Spinal cord (tissue), 10 donors: Measurements from ENCODE around the gene MDFIC. TPM values are rescaled to one million over a fixed set of nuclear protein-coding genes. Genes with fewer than 3 reads are reported as not detected.
A peak's percentile ranks its signal among the peaks of the same experiment; 100 is the strongest.

ENCODE experiments used
- DNase-seq, 6 donors: peaks; one replicate each; pipeline versions ENCODE4 v3.0.0 to v3.0.0-alpha.2; 2013 to 2015; ENCODE audit warnings: low spot score in 6 of 6, low read depth in 4 of 6
- H3K27ac ChIP-seq: one replicate; pipeline ENCODE4 v1.5.1; 2013; ENCODE audit warnings: low read depth, low read length, control low read depth
- H3K27me3 ChIP-seq: one replicate; pipeline ENCODE4 v1.6.1; 2013; ENCODE audit warnings: low read length; ENCODE audit not compliant: control insufficient read depth, insufficient read depth
- H3K36me3 ChIP-seq: one replicate; pipeline ENCODE4 v1.6.1; 2013; ENCODE audit warnings: low read length; ENCODE audit not compliant: control insufficient read depth, insufficient read depth
- H3K4me1 ChIP-seq: one replicate; pipeline ENCODE4 v1.6.1; 2013; ENCODE audit warnings: low read length; ENCODE audit not compliant: control insufficient read depth, insufficient read depth
- H3K4me3 ChIP-seq: one replicate; pipeline ENCODE4 v1.5.1; 2013; ENCODE audit warnings: low read depth, low read length, control low read depth
- H3K9me3 ChIP-seq: one replicate; pipeline ENCODE4 v1.6.1; 2013; ENCODE audit warnings: low read length; ENCODE audit not compliant: control insufficient read depth, insufficient read depth
- WGBS: methylation state at CpG from one replicate; pipeline ENCODE4 v1.1.5; 2013; ENCODE audit warnings: missing lambda C conversion rate; ENCODE audit not compliant: insufficient coverage; 5-methylcytosine and 5-hydroxymethylcytosine counted together
- polyA plus RNA-seq, 2 donors: library from polyadenylated mRNA; unstranded; fragments of 120-200 nt; gene quantifications; one replicate each; pipeline ENCODE4 v1.2.1, GENCODE V29; 2013; ENCODE audit not compliant: insufficient read length in 2 of 2
- total RNA-seq, 2 donors: library from RNA; depleted of rRNA in 1 of 2; stranded (reverse); fragments of 120-200 nt in 1 of 2; fragments of >200 nt in 1 of 2; gene quantifications; one replicate each; pipeline versions ENCODE4 v1.2.3 to v1.2.4, GENCODE V29; 2013 to 2014
- donor health status: healthy.

The MDFIC gene
- total and polyA plus RNA-seq, 4 donors: 16.9 to 94.8 (median 28.2) TPM

- Histone ChIP-seq H3K27me3 (no peaks in the 10 kb centered on the region), H3K36me3 (no peaks in the 10 kb centered on the region), H3K27ac (peak overlapping the region; percentile 86), H3K4me3 (peak overlapping the region; percentile 82), H3K4me1 (peaks cover 5% of the 10 kb centered on the region), H3K9me3 (no peaks in the 10 kb centered on the region)
- peak in 3 of 6 donors; percentile 50 to 77 (median 69) for DNase-seq
- WGBS: 0% methylated on average over 37 of the region's 51 CpGs
Observed at GRCh38 chr7:114922652-114923402, 933 bp downstream of the MDFIC start.

- peak overlapping the region; percentile 67 for H3K27ac ChIP-seq
- WGBS: no CpG with 5 or more reads among the region's 4 CpGs
- no peaks in the 10 kb centered on the region for H3K9me3 ChIP-seq
- H3K27me3 ChIP-seq: no peaks in the 10 kb centered on the region
- peak overlapping the region; percentile 82 for H3K4me3 ChIP-seq
- peaks cover 5% of the 10 kb centered on the region for H3K4me1 ChIP-seq
- H3K36me3 ChIP-seq: no peaks in the 10 kb centered on the region
- DNase-seq: no peak
Observed at GRCh38 chr7:114923403-114923713, 1.5 kb downstream of the MDFIC start.

GRCh38 chr7:114924038-114924712 is 2.3 kb downstream of the MDFIC start:
- no peak for DNase-seq
- Histone ChIP-seq H3K9me3 (no peaks in the 10 kb centered on the region), H3K4me3 (no peak overlapping the region), H3K27ac (no peak overlapping the region), H3K4me1 (peaks cover 5% of the 10 kb centered on the region), H3K27me3 (no peaks in the 10 kb centered on the region), H3K36me3 (no peaks in the 10 kb centered on the region)
- WGBS: 67% methylated on average over 3 of the region's 4 CpGs

DNA sequence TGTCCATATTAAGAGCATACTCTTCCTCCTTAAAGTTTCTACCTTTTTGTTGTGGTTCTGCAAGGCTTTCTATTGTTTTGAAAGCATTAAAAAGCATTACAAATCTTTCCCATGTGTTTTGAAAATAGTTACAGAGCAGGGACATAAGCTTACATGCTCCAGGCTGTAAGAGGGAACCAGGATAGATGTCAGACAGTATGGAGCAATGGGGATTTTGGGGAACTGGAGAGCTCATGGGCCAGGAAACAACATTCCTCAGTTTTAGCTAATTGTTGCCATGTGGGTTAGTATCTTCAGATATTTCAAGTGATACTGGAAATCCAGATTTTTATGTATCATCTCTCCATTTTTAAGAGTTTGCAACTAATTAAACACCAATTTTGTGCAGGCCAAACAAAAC is 3.5 kb downstream of the MDFIC start:
- H3K4me1 ChIP-seq: peaks cover 5% of the 10 kb centered on the region
- no peaks in the 10 kb centered on the region for H3K27me3 ChIP-seq
- no peaks in the 10 kb centered on the region for H3K9me3 ChIP-seq
- no peaks in the 10 kb centered on the region for H3K36me3 ChIP-seq
- no peak overlapping the region for H3K27ac ChIP-seq
- no peak overlapping the region for H3K4me3 ChIP-seq
- DNase-seq: no peak

GRCh38 chr7:114928060-114928459 is 6.2 kb downstream of the MDFIC start:
- no peak for DNase-seq
- H3K4me3 ChIP-seq: no peak overlapping the region
- WGBS: 100% methylated on average over 1 of the region's 2 CpGs
- H3K36me3 ChIP-seq: no peaks in the 10 kb centered on the region
- no peaks in the 10 kb centered on the region for H3K27me3 ChIP-seq
- H3K9me3 ChIP-seq: no peaks in the 10 kb centered on the region
- H3K27ac ChIP-seq: no peak overlapping the region
- H3K4me1 ChIP-seq: no peaks in the 10 kb centered on the region

GRCh38 chr7:114929570-114929969 is 7.7 kb downstream of the MDFIC start:
- no peak for DNase-seq
- Histone ChIP-seq H3K27ac (no peak overlapping the region), H3K36me3 (no peaks in the 10 kb centered on the region), H3K4me3 (no peak overlapping the region), H3K4me1 (no peaks in the 10 kb centered on the region), H3K27me3 (no peaks in the 10 kb centered on the region), H3K9me3 (no peaks in the 10 kb centered on the region)
- WGBS: 83% methylated on average over 1 of the region's 1 CpG

DNA sequence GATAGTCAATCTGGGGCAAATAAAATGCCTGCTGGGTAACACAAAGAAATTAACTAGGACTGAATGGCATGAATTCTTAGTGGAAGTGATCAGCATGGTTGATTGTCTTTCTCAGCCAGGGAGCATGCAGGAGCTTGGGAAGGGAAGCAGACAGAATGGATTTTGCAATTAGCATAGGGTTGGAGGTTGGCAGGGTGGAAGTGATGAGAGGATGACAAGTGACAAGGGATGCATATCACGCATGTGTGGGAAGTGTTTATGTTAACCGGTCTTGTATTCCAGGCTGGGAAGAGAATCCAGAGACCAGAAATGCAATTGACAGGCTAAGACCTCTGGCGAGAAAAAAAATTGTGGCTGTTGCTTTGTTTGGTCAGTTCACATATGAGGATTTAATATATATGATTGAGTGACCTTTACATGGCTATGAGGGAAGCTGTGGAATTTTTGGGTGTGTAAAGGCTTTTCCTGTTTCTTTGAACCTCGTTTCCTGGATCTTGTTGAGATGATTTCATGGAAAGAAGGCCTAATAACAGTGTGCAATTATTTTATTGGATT is 8.3 kb downstream of the MDFIC start:
- Histone ChIP-seq H3K4me3 (no peak overlapping the region), H3K4me1 (no peaks in the 10 kb centered on the region), H3K9me3 (no peaks in the 10 kb centered on the region), H3K27ac (peak overlapping the region; percentile 19), H3K36me3 (no peaks in the 10 kb centered on the region), H3K27me3 (no peaks in the 10 kb centered on the region)
- 56% methylated on average over 3 of the region's 4 CpGs for WGBS
- no peak for DNase-seq

GRCh38 chr7:114930829-114931655 is 9.1 kb downstream of the MDFIC start:
- Histone ChIP-seq H3K4me3 (no peak overlapping the region), H3K27me3 (no peaks in the 10 kb centered on the region), H3K27ac (no peak overlapping the region), H3K4me1 (no peaks in the 10 kb centered on the region), H3K36me3 (no peaks in the 10 kb centered on the region), H3K9me3 (no peaks in the 10 kb centered on the region)
- no CpG with 5 or more reads among the region's 6 CpGs for WGBS
- DNase-seq: no peak

- no peak for DNase-seq
- H3K9me3 ChIP-seq: no peaks in the 10 kb centered on the region
- no peaks in the 10 kb centered on the region for H3K27me3 ChIP-seq
- H3K4me3 ChIP-seq: no peak overlapping the region
- H3K27ac ChIP-seq: no peak overlapping the region
- H3K4me1 ChIP-seq: no peaks in the 10 kb centered on the region
- H3K36me3 ChIP-seq: no peaks in the 10 kb centered on the region
- WGBS: 97% methylated on average over 4 of the region's 9 CpGs
Observed at GRCh38 chr7:114931656-114932011, 9.7 kb downstream of the MDFIC start.
